ENCODE data around the gene SLC12A7. TPM values are rescaled to one million over a fixed set of nuclear protein-coding genes. Genes with fewer than 3 reads are reported as not detected.

SLC12A7 gene
- total RNA-seq, 2 experiments from 2014 or later, result 0.06 TPM; not detected in 1

GRCh38 chr5:1109542-1110306, 2.1 kb downstream of the SLC12A7 start:
- intact Hi-C loops (cut with micrococcal nuclease; ENCODE audit: unreplicated experiment), result no loop called here
- ChIA-PET CTCF (ENCODE audit: unreplicated experiment) (no interaction called here), POLR2A (no interaction called here)
- Histone ChIP-seq H3K36me3 (ENCODE audit: insufficient read depth, low read length) (no peaks in the 10 kb centered on the region), H3K9me3 (ENCODE audit: low read length) (no peaks in the 10 kb centered on the region), H4K20me1 (ENCODE audit: insufficient read depth, low read length) (no peaks in the 10 kb centered on the region), H3K4me2 (ENCODE audit: low read length) (no peak overlapping the region), H3K4me1 (ENCODE audit: insufficient read depth, low read length, poor library complexity, severe bottlenecking) (no peaks in the 10 kb centered on the region), H3K9me2 (ENCODE audit: insufficient read depth, low read length) (no peaks in the 10 kb centered on the region), H3K27ac (ENCODE audit: low read depth, low read length, poor library complexity, severe bottlenecking) (no peak overlapping the region), H2AFZ (ENCODE audit: low read length) (no peak overlapping the region), H3K79me2 (ENCODE audit: insufficient read depth, low read depth, low read length) (no peaks in the 10 kb centered on the region), H3K4me3 (ENCODE audit: low read depth, low read length, poor library complexity, severe bottlenecking) (no peak overlapping the region)
- TF ChIP-seq EZH2phosphoT487 (IDR thresholded peaks at IDR 0.05; ENCODE audit: borderline replicate concordance, low read depth, low read length), result no peak
- TF ChIP-seq CTCF (conservative IDR thresholded peaks at IDR 0.05; ENCODE audit: low read length), result no peak
- BruUV-seq (replicated peaks), result no TSS peak
- DNase-seq (ENCODE audit: low spot score), result no peak

DNA sequence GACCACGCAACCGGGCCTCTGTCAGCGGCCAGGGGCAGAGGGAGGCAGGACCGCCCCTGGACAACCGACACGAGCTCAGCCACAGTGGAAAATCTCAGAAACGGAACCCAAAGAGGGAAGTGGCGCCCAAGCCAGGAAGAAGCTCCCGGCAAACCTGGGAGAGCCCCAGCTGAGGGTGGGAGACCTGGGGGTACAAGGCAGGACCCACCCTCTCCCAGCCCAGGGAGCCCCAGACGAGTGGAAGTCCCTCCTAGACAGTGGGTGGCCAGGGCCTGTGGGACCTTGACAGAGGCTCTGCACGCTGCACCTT, 3.0 kb downstream of the SLC12A7 start:
- ChIA-PET POLR2A (no interaction called here), CTCF (ENCODE audit: unreplicated experiment) (no interaction called here)
- Histone ChIP-seq H3K4me2 (ENCODE audit: low read length) (no peak overlapping the region), H3K9me3 (ENCODE audit: low read length) (no peaks in the 10 kb centered on the region), H3K36me3 (ENCODE audit: insufficient read depth, low read length) (no peaks in the 10 kb centered on the region), H3K79me2 (ENCODE audit: insufficient read depth, low read depth, low read length) (no peaks in the 10 kb centered on the region), H2AFZ (ENCODE audit: low read length) (no peak overlapping the region), H3K4me3 (ENCODE audit: low read depth, low read length, poor library complexity, severe bottlenecking) (no peak overlapping the region), H3K9me2 (ENCODE audit: insufficient read depth, low read length) (no peaks in the 10 kb centered on the region), H4K20me1 (ENCODE audit: insufficient read depth, low read length) (no peaks in the 10 kb centered on the region), H3K4me1 (ENCODE audit: insufficient read depth, low read length, poor library complexity, severe bottlenecking) (no peaks in the 10 kb centered on the region), H3K27ac (ENCODE audit: low read depth, low read length, poor library complexity, severe bottlenecking) (no peak overlapping the region)
- intact Hi-C loops (cut with micrococcal nuclease; ENCODE audit: unreplicated experiment), result no loop called here
- BruUV-seq (replicated peaks), result no TSS peak
- TF ChIP-seq CTCF (conservative IDR thresholded peaks at IDR 0.05; ENCODE audit: low read length), result no peak
- TF ChIP-seq EZH2phosphoT487 (IDR thresholded peaks at IDR 0.05; ENCODE audit: borderline replicate concordance, low read depth, low read length), result no peak
- no peak for DNase-seq (ENCODE audit: low spot score)

DNA sequence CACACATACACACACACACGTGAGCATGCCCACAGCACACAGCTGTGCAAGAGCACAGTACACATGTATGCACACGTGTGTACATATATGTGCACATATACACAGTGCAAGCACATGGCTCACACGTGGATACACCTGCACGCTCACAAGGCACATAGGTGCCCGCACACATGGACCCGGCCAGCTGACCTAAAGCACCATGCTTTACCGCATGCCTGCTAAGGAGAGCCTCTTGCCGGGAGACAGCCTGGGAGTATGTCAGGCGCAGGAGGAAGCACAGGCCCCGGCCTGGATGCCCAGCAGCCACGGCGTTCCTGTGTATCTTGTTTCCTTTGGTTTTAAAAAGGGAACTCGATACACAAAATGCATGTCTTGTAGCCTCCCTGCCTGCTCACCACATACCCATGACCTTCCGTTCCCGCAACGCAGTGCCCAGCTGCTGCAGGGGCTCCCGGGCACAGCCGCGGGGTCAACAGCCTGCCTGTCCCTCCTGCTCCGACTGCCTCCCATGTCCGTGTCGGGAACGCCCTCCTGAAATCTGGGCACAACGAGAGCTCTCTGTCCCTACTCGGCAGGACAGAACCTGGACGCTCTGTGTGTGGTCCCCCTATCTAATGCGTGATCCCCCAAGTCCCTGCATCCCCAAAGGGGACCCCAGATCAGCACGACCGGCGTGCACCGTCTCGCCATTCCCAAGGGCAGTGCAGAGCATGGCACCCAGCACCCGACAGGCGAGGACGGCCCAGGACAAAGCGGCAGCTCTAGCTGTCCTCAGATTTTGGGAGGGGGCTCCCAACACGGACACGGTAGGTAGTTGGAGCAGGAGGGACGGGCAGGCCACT, 3.6 kb downstream of the SLC12A7 start:
- no peaks in the 10 kb centered on the region for H3K36me3 ChIP-seq (ENCODE audit: insufficient read depth, low read length)
- DNase-seq (ENCODE audit: low spot score), result no peak
- H3K79me2 ChIP-seq (ENCODE audit: insufficient read depth, low read depth, low read length), result no peaks in the 10 kb centered on the region
- intact Hi-C loops (cut with micrococcal nuclease; ENCODE audit: unreplicated experiment), result no loop called here
- POLR2A ChIA-PET, result no interaction called here
- H2AFZ ChIP-seq (ENCODE audit: low read length), result no peak overlapping the region
- no peak overlapping the region for H3K27ac ChIP-seq (ENCODE audit: low read depth, low read length, poor library complexity, severe bottlenecking)
- no peaks in the 10 kb centered on the region for H3K9me3 ChIP-seq (ENCODE audit: low read length)
- CTCF ChIA-PET (ENCODE audit: unreplicated experiment), result no interaction called here
- BruUV-seq (replicated peaks), result no TSS peak
- no peak overlapping the region for H3K4me3 ChIP-seq (ENCODE audit: low read depth, low read length, poor library complexity, severe bottlenecking)
- TF ChIP-seq CTCF (conservative IDR thresholded peaks at IDR 0.05; ENCODE audit: low read length), result no peak; the same call in 1 of the 2 replicates
- no peak for TF ChIP-seq EZH2phosphoT487 (IDR thresholded peaks at IDR 0.05; ENCODE audit: borderline replicate concordance, low read depth, low read length)
- no peaks in the 10 kb centered on the region for H4K20me1 ChIP-seq (ENCODE audit: insufficient read depth, low read length)
- H3K4me1 ChIP-seq (ENCODE audit: insufficient read depth, low read length, poor library complexity, severe bottlenecking), result no peaks in the 10 kb centered on the region
- no peak overlapping the region for H3K4me2 ChIP-seq (ENCODE audit: low read length)
- H3K9me2 ChIP-seq (ENCODE audit: insufficient read depth, low read length), result no peaks in the 10 kb centered on the region
